Measurements from ENCODE around the gene ERICH2.

ERICH2 gene

DNA sequence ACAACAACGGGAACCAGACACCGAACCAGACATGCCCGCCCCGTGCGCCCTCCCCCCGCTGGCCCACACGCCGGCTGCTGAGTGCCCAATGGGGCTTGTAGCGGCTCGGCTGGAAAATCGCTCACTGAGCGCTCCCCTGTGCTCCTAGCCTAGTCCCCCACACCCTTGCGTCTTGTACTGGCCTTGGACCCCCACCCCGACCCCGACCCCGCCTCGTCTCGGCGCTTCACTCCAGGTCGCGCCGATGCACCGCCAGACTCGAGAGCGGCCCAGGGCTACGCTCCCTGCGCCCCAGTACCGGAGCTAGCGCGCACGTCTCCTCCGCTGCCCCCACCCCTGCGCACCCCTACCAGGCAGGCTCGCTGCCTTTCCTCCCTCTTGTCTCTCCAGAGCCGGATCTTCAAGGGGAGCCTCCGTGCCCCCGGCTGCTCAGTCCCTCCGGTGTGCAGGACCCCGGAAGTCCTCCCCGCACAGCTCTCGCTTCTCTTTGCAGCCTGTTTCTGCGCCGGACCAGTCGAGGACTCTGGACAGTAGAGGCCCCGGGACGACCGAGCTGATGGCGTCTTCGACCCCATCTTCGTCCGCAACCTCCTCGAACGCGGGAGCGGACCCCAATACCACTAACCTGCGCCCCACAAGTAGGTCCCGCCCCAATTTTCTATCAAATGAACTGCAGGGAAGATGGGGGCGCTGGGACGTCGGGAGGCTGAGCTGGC is 48.0 kb downstream of the ERICH2 start:
- peak; percentile 24 for DNase-seq

DNA sequence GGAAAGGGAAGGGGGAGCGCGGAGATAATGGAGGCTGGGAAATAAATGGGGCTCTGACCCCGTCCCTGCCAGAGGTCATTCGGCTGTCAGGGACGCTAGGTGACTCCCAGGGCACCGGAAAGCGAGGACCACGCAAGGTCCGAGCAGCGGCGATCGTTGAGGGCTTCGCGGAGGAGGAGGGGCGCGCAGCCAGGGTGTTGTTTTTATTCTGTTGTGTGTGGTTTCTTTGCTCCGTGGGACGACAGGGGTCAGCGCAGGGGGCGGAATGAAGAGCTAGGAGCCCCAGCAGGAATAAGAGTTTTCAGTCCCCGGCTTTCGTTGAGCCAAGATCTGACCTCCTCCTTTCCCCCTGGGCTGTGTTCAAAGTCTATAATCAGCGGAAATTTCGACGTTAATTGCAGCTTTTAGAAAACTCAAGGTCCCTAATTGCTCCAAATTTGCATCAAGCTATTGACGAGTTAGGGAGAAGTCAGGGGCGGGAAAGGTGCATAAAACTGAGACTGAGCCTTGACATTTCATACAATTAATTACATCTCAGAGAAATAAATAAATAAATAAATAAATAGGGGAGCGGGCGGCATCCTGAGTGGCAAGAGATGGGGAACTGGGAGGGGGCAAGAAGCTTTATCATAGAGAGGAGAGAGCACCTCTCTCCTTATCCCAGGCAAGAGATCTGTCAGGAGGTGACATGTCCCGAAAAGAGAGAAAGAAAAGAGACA is 48.7 kb downstream of the ERICH2 start:
- DNase-seq: no peak

DNA sequence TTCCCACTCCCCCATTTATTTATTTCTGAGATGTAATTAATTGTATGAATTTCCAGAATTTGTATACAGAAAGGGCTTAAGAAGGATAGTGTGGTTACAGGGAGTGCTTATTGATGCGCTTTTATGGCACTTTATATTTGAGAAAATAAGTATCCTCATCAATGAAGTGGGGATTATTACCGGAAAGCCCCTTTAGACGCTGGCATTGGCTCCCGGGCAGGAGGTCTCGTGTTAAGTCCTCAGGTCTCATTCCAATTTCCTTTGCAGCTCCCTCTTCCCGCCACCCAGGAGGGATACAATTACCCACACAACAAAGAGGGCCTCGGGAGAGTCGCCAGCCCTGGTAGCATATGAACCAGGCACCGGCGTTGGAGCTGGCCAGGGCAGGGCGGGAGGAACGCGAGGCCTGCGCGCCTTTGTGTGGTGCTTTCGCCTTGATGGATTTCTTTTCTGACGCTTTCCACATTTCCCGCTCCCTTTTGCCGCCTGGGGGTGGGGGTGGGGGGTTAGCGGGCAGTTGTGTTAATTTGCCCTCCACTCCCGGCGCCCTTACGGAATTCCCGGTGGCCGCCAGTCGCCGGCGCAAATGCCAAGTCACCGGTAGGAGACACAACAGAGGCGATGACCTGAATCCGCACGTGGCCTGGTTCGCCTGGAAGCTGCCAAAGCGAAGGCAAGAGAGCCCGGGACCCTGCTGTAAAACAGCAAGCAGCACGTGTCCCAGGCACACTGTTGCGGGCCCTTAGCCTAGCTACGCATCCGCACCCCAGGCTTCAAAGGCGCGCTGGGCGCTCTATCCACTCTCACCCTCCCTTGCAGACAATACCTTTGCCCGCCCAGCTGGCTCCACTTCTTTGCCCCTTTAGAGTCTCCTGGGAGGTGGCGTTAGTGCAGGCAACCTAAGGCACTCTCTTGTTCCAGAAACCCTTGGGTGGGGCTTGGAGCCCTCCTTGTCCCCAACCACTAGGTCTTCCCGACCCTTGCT is 49.8 kb downstream of the ERICH2 start:
- DNase-seq: no peak

DNA sequence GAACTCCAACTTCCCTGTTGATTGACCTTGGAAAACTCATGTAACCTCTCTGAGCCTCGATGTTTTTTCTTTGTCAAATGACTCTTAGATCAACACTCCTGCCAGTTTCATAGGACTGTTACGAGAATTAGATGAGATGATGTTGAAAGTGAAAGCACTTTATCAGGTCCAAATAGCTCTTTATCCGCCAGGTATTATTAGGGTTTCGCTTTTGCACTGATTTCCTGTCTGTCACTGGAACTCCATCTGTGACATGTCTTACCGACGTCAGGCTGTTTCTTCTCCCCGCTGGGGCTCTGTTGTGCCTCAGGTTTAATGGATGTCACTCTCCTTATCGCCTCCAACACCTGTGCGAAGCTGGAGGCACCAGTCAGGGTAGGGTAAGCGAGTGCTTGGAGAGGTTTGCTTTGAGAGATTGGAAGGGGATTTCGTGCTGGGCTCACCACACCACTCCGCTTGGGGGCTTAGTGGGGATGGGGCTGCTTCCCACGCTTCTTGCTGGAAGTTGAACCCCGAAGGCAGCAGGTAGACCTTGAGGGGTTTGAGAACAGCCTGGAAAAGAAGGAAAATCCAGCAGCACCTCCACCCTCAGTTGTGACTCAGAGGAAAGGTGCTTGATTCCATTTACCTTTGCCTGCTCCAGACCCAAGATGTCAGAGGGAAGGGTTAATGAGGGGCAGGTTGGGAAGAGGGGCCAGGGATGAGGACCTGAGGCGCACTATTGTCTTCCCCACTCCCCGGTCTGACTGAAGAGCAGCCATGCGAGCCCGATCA is 50.8 kb downstream of the ERICH2 start:
- no peak for DNase-seq

DNA sequence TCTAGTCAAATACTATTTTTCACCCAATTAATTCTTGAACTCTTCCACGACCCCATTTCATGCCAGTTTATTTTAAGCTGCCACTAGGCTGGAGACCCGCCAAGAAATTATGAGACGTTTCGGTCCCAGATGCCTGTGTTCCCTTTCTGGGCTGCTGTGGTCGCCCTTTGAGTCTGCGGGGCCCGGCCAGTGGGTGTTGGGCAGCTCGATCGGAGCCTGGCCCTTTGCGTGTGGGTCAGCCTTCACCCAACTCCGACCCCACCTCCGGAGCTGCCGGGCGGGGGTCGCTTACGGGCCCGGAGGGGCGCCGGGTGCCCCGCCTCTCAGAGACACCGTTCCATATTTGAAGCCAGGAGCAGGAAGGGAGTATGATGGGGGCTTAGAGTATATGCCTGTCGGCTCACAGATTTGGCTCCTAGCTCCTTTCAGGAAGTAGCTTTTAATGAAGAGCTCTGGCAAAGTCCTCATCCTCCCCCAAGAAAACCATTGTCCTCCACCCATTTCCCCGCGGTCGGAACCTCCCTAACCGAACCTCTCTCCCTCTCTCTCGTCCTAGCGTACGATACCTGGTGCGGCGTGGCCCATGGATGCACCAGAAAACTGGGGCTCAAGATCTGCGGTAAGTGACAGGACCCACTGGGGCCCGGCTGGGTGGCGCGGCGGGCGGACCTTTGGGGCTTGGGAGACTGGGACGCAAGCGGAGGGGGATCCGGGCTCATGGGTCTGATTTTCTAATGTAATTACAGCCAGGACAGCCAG is 51.5 kb downstream of the ERICH2 start:
- DNase-seq: no peak

DNA sequence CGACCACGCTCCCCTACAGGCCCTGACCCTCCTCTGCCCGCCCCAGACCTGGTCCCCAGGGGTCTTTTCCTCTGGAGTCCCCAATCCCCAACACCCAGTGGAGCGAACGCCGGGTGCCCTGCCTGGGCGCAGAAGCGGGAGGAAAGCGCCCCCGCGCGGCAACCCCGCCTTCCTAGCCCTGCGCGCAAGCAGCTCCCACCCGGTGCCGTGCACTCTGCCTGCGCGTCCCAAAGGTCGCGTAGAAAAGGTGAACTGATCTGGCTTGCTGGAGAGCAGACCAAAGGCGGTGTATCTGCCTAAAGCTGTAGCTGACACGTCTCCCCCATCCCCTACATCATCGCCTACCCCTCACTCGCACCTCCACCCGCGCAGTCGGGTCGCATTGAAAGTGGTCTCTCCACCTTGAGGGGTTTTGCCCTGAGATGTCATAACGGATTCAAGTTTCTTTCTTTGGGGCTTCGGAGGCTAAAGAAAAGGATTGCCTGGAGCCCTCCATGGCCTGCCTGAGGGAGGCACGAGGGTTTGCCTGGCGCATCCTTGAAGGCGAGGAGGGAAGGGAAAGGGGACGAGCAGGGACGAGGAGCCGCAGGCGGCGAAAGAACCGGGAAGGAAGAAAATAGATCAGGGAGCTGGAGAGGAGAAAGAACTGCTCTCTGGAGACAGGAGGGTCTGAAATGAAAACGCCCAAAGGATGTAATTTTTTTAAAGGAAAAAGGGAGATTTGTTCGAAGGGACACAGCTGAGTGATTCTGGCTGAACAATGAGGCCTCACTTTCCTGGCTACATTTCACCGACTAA is 52.3 kb downstream of the ERICH2 start:
- DNase-seq: no peak

DNA sequence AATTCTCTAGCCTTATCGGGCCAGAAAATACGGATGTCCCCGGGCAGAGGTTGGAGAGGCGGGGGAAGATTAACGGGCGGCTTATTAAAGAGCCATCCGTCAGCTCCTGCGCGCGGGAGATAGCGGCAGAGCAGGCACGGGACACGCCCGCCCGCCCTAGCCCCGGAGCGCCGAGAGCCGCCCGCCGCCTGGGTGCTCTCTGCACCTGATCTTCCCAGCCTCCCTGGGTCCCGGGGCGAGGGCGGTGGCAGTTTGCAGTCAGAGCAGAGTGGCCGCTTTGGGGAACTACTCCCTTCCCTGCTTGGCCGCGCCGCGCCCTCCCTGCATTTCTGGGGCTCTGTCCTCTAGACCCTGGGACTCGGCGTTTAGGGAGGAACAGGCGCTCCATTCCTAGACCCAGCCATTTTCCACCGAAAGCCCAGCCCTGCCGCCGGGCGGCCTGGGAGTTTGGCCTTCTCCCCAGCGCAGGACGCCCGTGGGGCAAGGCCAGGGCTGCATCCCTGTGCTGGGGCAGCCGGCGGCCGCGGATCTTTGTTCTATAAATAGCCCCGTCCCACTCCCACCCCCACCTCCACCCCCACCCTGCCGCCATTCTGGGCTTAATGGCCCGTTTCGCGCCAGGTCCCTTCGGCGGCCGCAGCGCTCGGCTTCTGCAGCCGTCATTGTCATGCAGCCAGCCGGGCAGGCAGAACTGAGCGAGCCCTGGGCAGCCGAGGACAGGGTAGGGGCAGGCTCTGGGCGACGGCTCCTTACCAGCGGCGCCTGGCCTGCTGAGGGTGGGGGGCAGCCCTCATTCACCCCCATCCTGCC is 53.1 kb downstream of the ERICH2 start:
- DNase-seq: no peak

DNA sequence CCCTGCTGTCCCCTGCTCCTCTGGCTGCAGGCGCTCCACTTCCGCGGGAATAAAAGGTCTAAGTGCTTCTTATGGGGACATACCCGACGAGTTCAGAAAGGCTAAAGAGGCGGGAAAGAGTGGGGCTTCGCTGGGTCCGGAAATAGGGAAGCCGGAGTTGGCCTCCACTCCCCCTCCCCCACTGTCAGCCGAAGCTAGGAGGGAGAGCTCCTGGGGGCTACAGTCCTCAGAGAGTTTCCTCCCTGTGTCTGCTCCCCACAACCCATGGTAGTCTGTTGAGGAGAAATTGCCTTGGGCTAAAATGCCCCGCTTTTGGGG is 53.7 kb downstream of the ERICH2 start:
- no peak for DNase-seq

DNA sequence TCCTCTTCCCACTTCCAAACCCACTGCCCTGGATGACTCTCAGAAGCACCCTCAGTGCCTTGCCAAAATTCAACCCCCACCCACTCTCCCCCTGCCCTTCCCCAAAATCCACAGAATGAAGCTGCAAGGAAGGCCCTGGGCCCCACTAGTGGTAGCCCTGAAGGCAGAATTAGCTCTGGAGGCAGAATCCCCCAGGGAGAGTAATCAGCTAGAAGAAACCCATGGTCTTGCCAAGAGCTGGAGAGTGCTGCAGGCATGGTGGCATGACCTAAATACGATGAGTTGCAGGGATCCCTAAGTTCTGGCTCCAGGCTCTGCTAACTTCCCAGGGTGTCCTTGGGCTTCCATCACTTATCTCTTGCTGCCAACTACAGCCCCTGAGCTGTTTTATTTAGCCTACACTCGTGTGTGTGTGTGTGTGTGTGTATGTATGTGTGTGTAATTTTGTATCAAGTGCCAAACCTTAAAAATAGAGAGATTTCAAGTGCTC is 54.4 kb downstream of the ERICH2 start:
- DNase-seq: no peak

DNA sequence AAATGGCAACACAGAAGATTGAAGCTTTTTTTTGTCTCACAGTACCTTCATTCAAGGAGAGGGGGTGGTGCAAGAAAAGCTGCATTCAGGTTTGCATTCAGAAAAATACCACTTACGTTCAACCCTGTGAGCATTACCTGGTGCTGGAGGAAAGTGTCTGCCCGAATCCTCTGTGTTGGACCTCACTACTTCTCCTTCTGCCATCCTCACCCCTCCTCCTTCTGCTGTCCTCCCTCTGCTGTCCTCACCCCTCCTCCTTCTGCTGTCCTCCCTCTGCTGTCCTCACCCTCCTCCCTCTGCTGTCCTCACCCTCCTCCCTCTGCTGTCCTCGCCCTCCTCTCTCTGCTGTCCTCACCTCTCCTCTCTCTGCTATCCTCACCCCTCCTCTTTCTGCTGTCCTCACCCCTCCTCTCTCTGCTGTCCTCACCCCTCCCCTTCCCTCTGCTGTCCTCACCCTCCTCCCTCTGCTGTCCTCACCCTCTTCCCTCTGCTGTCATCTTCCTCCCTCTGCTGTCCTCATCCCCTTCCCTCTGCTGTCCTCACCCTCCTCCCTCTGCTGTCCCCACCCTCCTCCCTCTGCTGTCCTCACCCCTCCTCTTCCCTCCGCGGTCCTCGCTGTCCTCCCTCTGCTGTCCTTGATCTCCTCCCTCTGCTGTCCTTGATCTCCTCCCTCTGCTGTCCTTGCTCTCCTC is 57.8 kb downstream of the ERICH2 start:
- no peak for DNase-seq

DNA sequence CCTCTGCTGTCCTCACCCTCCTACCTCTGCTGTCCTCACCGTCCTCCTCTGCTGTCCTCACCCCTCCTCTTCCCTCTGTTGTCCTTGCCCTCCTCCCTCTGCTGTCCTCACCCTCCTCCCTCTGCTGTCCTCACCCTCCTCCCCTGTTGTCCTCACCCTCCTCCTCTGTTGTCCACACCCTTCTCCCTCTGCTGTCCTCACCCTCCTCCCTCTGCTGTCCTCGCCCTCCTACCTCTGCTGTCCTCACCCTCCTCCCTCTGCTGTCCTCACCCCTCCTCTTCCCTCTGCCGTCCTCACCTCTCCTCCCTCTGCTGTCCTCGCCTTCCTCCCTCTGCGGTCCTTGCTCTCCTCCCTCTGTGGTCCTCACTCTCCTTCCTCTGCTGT is 58.3 kb downstream of the ERICH2 start:
- DNase-seq: no peak

DNA sequence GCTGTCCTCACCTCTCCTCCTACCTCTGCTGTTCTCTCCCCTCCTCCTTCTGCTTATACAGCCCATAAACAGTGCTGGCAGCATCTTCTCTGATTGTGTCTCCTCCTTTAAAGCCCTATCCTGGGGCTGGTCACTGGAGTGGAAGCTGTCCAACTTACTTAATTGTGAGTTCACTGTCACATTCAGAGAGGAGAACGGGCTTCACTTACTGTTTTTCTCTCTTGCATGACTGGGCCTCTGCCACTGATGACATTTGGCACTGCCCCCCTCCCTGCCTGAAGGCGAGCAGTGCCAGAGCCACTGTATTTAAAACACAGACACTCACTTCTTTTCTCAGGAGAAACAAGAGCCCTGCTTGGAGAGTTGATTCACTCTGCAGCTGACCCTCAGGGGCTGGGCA is 58.9 kb downstream of the ERICH2 start:
- DNase-seq: no peak

DNA sequence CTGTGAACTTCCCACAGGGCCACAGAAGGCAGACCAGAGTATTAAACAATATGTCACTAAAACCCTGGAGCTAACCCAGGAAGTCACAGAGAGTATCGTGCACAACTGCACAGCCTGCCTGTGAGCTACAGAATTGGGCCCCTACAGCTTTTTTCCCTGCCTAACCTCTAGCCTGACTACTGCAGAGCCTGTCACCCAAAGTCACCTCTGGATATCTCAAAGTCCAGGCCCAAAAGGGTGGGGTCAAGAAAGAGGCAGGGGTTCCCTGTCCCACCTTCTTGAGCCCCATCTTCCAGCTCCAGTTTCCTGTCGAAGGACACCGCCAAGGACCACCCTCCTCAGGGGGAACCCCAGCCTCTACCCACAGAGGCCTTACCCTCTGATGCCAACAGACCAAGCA is 60.0 kb downstream of the ERICH2 start:
- DNase-seq: no peak

DNA sequence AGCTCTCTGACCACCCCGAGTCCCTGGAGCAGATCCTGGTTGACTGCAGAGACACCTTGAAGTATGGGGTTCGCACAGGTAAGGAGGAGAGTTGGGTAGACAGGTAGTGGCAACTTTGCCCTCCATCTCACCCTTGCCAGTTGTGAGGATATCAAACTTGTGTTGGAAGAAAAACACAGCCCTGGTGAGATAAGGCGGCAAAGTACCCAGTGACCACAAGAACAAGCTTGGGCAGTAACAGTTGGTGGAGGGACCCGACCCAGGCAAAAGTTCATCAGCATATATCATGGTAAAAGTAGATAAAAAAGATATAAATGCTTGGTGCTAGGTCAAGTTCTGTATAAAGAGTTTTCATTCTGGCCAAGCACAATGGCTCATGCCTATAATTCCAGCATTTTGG is 60.9 kb downstream of the ERICH2 start:
- no peak for DNase-seq

DNA sequence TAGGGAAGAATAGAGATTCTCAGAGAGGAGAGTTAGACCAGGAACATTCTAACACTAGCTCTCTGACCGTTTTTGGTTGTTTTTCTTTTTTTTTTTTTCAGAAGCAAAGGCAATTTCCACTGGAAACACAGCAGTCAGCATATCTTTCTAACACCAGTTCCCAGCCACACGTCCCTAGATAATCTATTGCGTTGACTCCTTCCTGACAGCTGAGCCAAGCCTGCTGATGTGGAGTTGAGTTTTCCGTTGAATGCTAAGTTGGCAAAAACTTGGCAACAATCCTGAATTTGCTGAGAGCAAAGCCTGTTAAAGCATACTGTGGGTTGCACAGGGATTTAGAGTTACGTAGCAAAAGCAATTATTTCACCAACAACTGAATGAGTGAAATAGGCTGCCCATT is 65.8 kb downstream of the ERICH2 start:
- DNase-seq: no peak

DNA sequence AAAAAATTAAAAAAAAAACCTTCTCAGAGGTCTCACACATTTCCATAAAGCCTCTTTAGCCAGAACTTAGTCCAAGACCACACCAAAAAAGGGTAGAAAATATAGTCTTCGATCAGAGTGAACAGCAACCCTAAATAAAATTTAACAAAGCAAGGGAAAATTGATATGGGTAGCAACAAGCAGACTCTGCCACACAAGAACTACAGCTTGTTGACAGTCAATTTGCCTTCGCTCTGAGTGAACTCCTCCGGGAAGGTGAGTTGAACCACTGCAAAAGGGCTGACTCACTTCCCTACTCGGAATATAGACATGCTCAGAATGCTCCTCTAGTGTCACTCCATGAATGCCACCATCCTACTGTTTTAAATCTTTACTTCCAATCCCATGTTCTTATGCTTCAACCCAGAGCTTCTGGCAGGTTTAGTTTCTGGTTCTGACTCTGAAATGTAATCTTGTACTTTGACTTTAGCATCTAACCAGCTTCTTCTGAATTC is 70.6 kb downstream of the ERICH2 start:
- no peak for DNase-seq

DNA sequence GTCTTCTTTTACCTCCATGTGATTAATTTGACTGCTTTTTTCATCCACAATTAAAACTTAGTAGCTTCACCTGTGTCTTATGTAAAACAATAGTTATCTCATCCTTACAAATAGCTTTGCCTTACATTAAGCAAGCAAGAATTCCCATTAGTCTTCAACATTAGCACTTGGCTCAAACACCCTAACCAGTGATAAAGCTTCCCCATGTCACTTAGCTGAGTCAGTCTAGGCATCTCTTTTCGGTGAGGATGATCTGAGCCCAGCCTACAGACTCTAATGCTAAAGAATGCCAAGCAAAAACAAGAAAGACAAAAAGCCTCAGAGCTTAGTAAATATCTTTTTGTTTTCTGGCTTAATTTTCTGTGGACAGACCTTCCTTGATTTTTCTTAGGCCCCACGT is 72.6 kb downstream of the ERICH2 start:
- no peak for DNase-seq

DNA sequence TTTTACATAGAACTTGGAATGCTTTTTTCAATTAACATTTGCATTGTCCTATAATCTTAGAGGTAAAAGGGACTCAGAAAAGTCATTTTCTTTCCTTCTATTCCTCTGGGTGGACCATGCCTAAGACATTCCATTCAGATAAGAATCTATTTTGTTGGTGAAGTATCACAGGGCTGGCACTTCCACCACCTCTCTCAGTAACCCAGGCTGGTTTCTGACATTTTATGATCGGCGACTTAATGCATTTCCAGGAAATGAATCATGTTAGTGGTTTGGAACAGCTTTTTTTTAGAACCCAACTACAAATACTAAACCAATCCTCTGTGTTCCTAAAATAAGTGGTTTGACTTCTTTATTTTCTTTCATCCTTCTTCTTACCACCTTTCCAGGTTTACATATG is 73.5 kb downstream of the ERICH2 start:
- DNase-seq: no peak

DNA sequence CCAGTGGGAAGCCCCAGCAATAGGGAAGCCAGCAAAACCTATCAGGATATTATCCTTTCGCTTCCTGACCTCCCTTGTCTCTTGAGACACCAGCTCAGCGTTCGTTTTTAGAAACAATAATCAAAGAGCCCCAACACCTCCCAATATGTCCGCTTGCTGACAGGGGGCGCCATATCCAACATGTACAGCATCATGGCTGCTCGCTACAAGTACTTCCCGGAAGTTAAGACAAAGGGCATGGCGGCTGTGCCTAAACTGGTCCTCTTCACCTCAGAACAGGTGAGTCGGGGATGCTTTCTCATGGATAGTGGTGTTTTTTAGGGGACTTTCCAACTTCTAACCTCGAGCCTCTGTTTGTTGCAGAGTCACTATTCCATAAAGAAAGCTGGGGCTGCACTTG is 75.2 kb downstream of the ERICH2 start:
- DNase-seq: no peak

Data from DMS79 treated with DMSO at 0.1 percent for 48 hours (cell line).